ENCODE results near the gene DUSP11.

Gene DUSP11

GRCh38 chr2:73740767-73741166 lies 39.1 kb downstream of the DUSP11 start:
- Histone ChIP-seq H3K27me3 (ENCODE audit: insufficient read depth, poor library complexity, severe bottlenecking) (no peaks in the 10 kb centered on the region), H3K27ac (replicated peaks) (no peak overlapping the region), H3K4me3 (replicated peaks; ENCODE audit: insufficient read depth, low read length) (no peak overlapping the region)
- DNase-seq (ENCODE audit: low read depth in 1 of 2, low spot score in 1 of 2): no peak
- TF ChIP-seq, protein P1, sequence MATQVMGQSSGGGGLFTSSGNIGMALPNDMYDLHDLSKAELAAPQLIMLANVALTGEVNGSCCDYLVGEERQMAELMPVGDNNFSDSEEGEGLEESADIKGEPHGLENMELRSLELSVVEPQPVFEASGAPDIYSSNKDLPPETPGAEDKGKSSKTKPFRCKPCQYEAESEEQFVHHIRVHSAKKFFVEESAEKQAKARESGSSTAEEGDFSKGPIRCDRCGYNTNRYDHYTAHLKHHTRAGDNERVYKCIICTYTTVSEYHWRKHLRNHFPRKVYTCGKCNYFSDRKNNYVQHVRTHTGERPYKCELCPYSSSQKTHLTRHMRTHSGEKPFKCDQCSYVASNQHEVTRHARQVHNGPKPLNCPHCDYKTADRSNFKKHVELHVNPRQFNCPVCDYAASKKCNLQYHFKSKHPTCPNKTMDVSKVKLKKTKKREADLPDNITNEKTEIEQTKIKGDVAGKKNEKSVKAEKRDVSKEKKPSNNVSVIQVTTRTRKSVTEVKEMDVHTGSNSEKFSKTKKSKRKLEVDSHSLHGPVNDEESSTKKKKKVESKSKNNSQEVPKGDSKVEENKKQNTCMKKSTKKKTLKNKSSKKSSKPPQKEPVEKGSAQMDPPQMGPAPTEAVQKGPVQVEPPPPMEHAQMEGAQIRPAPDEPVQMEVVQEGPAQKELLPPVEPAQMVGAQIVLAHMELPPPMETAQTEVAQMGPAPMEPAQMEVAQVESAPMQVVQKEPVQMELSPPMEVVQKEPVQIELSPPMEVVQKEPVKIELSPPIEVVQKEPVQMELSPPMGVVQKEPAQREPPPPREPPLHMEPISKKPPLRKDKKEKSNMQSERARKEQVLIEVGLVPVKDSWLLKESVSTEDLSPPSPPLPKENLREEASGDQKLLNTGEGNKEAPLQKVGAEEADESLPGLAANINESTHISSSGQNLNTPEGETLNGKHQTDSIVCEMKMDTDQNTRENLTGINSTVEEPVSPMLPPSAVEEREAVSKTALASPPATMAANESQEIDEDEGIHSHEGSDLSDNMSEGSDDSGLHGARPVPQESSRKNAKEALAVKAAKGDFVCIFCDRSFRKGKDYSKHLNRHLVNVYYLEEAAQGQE (IDR thresholded peaks at IDR 0.05; ENCODE audit: insufficient replicate concordance, low read depth): no peak
- TF ChIP-seq GABPA (IDR thresholded peaks at IDR 0.05; ENCODE audit: low read depth) (no peak), POLR2AphosphoS5 (IDR thresholded peaks at IDR 0.05; ENCODE audit: low read depth) (no peak), CTCF (IDR thresholded peaks at IDR 0.05; ENCODE audit: insufficient read depth, low read length) (no peak), SPI1 (IDR thresholded peaks at IDR 0.05; ENCODE audit: borderline replicate concordance, low read depth) (no peak)

DNA sequence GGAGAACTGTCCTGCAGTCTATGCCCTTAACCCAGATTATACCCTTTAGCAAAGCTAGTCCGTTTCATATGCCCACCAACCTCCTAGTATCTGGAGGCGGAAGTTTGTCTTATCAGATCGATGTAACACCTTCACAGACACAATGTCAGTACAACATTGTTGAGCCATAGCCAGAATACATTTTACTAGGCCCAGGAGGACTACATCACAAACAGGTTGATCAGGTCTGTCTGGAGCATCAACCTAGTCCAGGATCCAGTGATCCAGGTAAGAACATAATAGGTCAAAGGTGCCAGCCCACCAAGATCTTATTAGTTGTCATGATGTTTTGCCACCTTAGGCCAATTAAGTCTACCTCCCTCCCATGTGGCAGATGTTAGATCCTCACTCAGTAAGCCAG lies 40.8 kb downstream of the DUSP11 start:
- H3K27me3 ChIP-seq (ENCODE audit: insufficient read depth, poor library complexity, severe bottlenecking): no peaks in the 10 kb centered on the region
- no peak overlapping the region for H3K4me3 ChIP-seq (replicated peaks; ENCODE audit: insufficient read depth, low read length)
- no peak for TF ChIP-seq GABPA (IDR thresholded peaks at IDR 0.05; ENCODE audit: low read depth)
- TF ChIP-seq, protein P1 (IDR thresholded peaks at IDR 0.05; ENCODE audit: insufficient replicate concordance, low read depth): no peak
- no peak for TF ChIP-seq POLR2AphosphoS5 (IDR thresholded peaks at IDR 0.05; ENCODE audit: low read depth)
- no peak for TF ChIP-seq SPI1 (IDR thresholded peaks at IDR 0.05; ENCODE audit: borderline replicate concordance, low read depth)
- no peak for TF ChIP-seq CTCF (IDR thresholded peaks at IDR 0.05; ENCODE audit: insufficient read depth, low read length)
- no peak overlapping the region for H3K27ac ChIP-seq (replicated peaks)
- no peak for DNase-seq (ENCODE audit: low read depth in 1 of 2, low spot score in 1 of 2)

GRCh38 chr2:73736855-73737779 lies 42.8 kb downstream of the DUSP11 start, which contains the start of gene TPRKB:
Gene TPRKB, minus strand, starts transcription at chr2:73737345. Its CDS starts 2,776 bp downstream, at chr2:73734569.
- peak; percentile 98 to 99 for DNase-seq (ENCODE audit: low read depth in 1 of 2, low spot score in 1 of 2)
- TF ChIP-seq GABPA (IDR thresholded peaks at IDR 0.05; ENCODE audit: low read depth) (peak; percentile 99), POLR2AphosphoS5 (IDR thresholded peaks at IDR 0.05; ENCODE audit: low read depth) (peak; percentile 87), SPI1 (IDR thresholded peaks at IDR 0.05; ENCODE audit: borderline replicate concordance, low read depth) (0 out of 2 replicates have a peak, but pooled peaks have one; percentile 16), CTCF (IDR thresholded peaks at IDR 0.05; ENCODE audit: insufficient read depth, low read length) (no peak)
- TF ChIP-seq, protein P1 (IDR thresholded peaks at IDR 0.05; ENCODE audit: insufficient replicate concordance, low read depth): peak; percentile 42
- Histone ChIP-seq H3K27ac (replicated peaks) (peak within 1 kb of the TSS; percentile 72), H3K4me3 (replicated peaks; ENCODE audit: insufficient read depth, low read length) (peak within 1 kb of the TSS; percentile 76), H3K27me3 (ENCODE audit: insufficient read depth, poor library complexity, severe bottlenecking) (no peaks in the 10 kb centered on the region)

All from HL-60 (cell line).